ENCODE data around the gene ACE.
A peak's percentile ranks its signal among the peaks of the same experiment; 100 is the strongest.

ACE gene

GRCh38 chr17:63474586-63475460, 2.0 kb upstream of the ACE start:
- DNase-seq (ENCODE audit: low read depth in 2 of 2) = no peak

- no peak for DNase-seq (ENCODE audit: low read depth in 2 of 2)
These were observed 1.1 kb upstream of the ACE start for GRCh38 chr17:63475491-63476412.

GRCh38 chr17:63476459-63476853, 405 bp upstream of the ACE start:
- DNase-seq (ENCODE audit: low read depth in 2 of 2) = no peak

- no peak for DNase-seq (ENCODE audit: low read depth in 2 of 2)
These were observed 899 bp downstream of the ACE start for GRCh38 chr17:63477480-63478440.

GRCh38 chr17:63478814-63479494, 2.1 kb downstream of the ACE start:
- peak; percentile 48 to 57 for DNase-seq (ENCODE audit: low read depth in 2 of 2)

- DNase-seq (ENCODE audit: low read depth in 2 of 2) = no peak
These were observed 2.8 kb downstream of the ACE start for GRCh38 chr17:63479495-63480184.

GRCh38 chr17:63480192-63480784, 3.4 kb downstream of the ACE start:
- no peak for DNase-seq (ENCODE audit: low read depth in 2 of 2)

GRCh38 chr17:63480826-63481487, 4.1 kb downstream of the ACE start:
- DNase-seq (ENCODE audit: low read depth in 2 of 2) = no peak

GRCh38 chr17:63481488-63481870, 4.6 kb downstream of the ACE start:
- no peak for DNase-seq (ENCODE audit: low read depth in 2 of 2)

GRCh38 chr17:63482509-63482908, 5.6 kb downstream of the ACE start:
- no peak for DNase-seq (ENCODE audit: low read depth in 2 of 2)

GRCh38 chr17:63483038-63483437, 6.2 kb downstream of the ACE start:
- no peak for DNase-seq (ENCODE audit: low read depth in 2 of 2)

- no peak for DNase-seq (ENCODE audit: low read depth in 2 of 2)
These were observed 7.1 kb downstream of the ACE start for GRCh38 chr17:63483655-63484575.

GRCh38 chr17:63486317-63487013, 9.6 kb downstream of the ACE start:
- DNase-seq (ENCODE audit: low read depth in 2 of 2) = no peak

- DNase-seq (ENCODE audit: low read depth in 2 of 2) = no peak
These were observed 10.1 kb downstream of the ACE start for GRCh38 chr17:63487014-63487339.

- DNase-seq (ENCODE audit: low read depth in 2 of 2) = no peak
These were observed 12.0 kb downstream of the ACE start for GRCh38 chr17:63488851-63489250.

- no peak for DNase-seq (ENCODE audit: low read depth in 2 of 2)
These were observed 12.4 kb downstream of the ACE start for GRCh38 chr17:63489291-63489690.

- no peak for DNase-seq (ENCODE audit: low read depth in 2 of 2)
These were observed 13.5 kb downstream of the ACE start for GRCh38 chr17:63490329-63490728.

- no peak for DNase-seq (ENCODE audit: low read depth in 2 of 2)
These were observed 14.1 kb downstream of the ACE start for GRCh38 chr17:63490858-63491400.
